Amniotic epithelial cell (primary cell): Measurements from ENCODE around the gene ZDHHC5.
A peak's percentile ranks its signal among the peaks of the same experiment; 100 is the strongest.
"Not testable (repeated sequence)": the region's sequence is repeated elsewhere in the genome, so short reads cannot be mapped to it uniquely, and the experiment has no call there.

Experiments used
- DNase-seq: peaks from one replicate; pipeline ENCODE4 v3.0.0-alpha.2; 2010; ENCODE audit warnings: low read depth

The ZDHHC5 gene

GRCh38 chr11:57644748-57645688 is 22.9 kb upstream of the ZDHHC5 start:
- peak; percentile 64 for DNase-seq

- DNase-seq, result no peak
Measured at GRCh38 chr11:57645689-57646085, 22.2 kb upstream of the ZDHHC5 start.

GRCh38 chr11:57646194-57646798 is 21.6 kb upstream of the ZDHHC5 start:
- no peak for DNase-seq

GRCh38 chr11:57646799-57647303 is 21.1 kb upstream of the ZDHHC5 start:
- no peak for DNase-seq

GRCh38 chr11:57647372-57647771 is 20.5 kb upstream of the ZDHHC5 start:
- no peak for DNase-seq

- no peak for DNase-seq
Measured at GRCh38 chr11:57647960-57648800, 19.7 kb upstream of the ZDHHC5 start.

- DNase-seq, result peak; percentile 60
Measured at GRCh38 chr11:57648801-57649735, 18.8 kb upstream of the ZDHHC5 start.

GRCh38 chr11:57649826-57650738 is 17.8 kb upstream of the ZDHHC5 start, which contains the start of gene YPEL4:
Gene YPEL4, minus strand, starts transcription at chr11:57649912. Its CDS starts 2,805 bp downstream, at chr11:57647107.
- DNase-seq, result peak; percentile 80

GRCh38 chr11:57650739-57651090 is 17.2 kb upstream of the ZDHHC5 start:
- no peak for DNase-seq

GRCh38 chr11:57651408-57651807 is 16.5 kb upstream of the ZDHHC5 start:
- no peak for DNase-seq

GRCh38 chr11:57652230-57652629 is 15.7 kb upstream of the ZDHHC5 start:
- DNase-seq, result not testable (repeated sequence)

- DNase-seq, result no peak
Measured at GRCh38 chr11:57652662-57653061, 15.3 kb upstream of the ZDHHC5 start.

- no peak for DNase-seq
Measured at GRCh38 chr11:57653163-57653562, 14.8 kb upstream of the ZDHHC5 start.

- no peak for DNase-seq
Measured at GRCh38 chr11:57656885-57657193, 11.1 kb upstream of the ZDHHC5 start.

GRCh38 chr11:57657194-57658022 is 10.5 kb upstream of the ZDHHC5 start, which contains the start of gene CLP1:
Gene CLP1, plus strand, starts transcription at chr11:57657762. Its CDS starts 1,715 bp downstream, at chr11:57659477.
- peak; percentile 98 for DNase-seq

GRCh38 chr11:57658023-57658361 is 9.9 kb upstream of the ZDHHC5 start:
- DNase-seq, result no peak

GRCh38 chr11:57659669-57660068 is 8.2 kb upstream of the ZDHHC5 start:
- DNase-seq, result no peak

- DNase-seq, result no peak
Measured at GRCh38 chr11:57662893-57663292, 5.0 kb upstream of the ZDHHC5 start.

GRCh38 chr11:57663975-57664374 is 3.9 kb upstream of the ZDHHC5 start:
- no peak for DNase-seq
